Stimulated activated CD8-positive, alpha-beta memory T cell treated with anti-CD3 and anti-CD28 coated beads, Interleukin-4, amount 100 ng/mL, for 4 hours (primary cell): ENCODE results near the gene GCFC2.
A peak's percentile ranks its signal among the peaks of the same experiment; 100 is the strongest.
"Not testable (repeated sequence)": the region's sequence is repeated elsewhere in the genome, so short reads cannot be mapped to it uniquely, and the experiment has no call there.

Experiments used
- DNase-seq, 2 donors: peaks; one replicate each; pipeline ENCODE4 v3.0.0-alpha.2; 2020; ENCODE audit warnings: low read depth in 2 of 2, low spot score in 1 of 2

The GCFC2 gene

DNA sequence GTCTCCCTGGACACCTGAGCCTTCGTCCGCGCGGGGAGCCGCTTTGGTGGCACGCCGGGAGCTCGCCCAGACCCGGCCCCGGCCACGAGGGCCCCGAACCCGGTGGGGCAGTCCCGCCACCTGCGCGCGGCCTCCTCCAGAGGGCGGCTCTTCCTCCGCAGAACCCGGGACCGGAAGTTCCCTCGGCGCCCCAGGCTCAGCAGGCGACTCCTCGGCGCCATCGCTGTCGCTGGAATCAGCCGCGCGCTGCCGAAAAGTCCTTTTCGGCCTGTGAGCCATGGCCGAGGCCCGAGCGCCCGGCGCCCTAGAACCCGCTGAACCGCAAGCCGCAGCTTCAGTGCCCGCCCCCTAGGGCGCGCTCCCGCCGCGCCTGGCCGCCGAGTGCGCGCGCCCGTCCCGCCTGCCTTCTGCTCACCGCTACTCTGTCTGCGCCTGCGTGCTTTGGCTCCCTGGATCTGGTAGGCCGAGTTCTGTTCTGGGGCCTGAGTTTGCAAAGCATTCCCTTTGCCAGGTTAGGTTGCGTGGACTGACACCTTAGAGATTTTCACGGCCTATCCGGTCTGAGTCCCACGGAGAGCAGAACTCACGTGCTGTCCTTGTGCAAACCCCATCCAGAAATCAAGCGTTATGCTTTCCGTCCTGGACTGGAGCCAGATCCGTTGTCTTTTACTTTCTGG is at the start of gene GCFC2:
Gene GCFC2 (minus strand): TSS at position 339 of the 677 bp plus-strand sequence. CDS start 60 bp downstream, at position 279.
- peak; percentile 60 to 69 for DNase-seq

DNA sequence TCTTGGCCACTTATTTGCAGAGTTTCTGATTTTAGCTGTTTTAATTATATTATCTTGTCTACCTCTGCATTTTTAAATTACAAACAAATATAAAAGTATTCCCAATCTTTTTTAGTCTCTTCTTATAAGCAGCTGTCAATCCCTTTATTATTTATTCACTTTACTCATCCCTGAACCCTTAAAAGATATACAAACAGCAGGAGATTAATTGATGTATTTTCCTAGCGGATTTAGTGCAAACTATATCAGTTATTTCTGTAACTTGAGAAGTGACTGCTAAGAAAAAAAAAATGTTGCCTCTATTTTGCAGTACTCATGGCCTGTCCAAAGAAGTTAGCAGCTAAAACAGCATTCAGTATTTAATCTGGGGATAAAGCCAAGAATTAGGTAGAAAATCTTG is 42.1 kb upstream of the GCFC2 start:
- no peak for DNase-seq

DNA sequence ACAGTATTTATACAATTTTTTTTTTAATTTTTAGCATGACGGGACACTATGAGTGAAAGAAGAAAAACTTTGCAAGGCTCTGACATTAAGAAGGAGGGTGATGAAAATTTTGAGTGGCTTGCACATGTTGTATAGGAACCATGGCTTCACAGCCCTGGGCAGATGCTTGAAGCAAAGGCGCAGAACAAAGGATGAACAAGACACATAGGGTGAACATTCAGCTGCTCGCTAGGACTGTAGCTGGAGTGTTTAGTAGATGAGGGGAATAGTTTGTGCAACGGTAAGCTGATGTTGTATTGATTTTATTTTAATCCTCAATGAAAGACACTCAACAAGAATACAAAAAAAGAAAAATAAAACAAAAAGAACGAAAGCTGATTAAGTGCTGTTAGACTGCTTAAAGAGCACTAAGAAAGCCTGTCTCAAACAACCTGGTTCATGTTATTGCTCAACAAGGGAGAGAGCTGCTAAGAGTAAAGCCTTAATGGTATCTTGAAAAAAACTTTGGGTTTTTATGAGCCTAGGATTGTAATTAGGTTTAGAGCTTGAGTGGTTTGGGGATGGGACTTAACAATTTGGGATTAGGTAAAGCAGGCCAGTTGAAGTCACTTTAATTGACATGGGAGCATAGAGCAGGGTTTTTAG is 41.2 kb upstream of the GCFC2 start:
- no peak for DNase-seq

DNA sequence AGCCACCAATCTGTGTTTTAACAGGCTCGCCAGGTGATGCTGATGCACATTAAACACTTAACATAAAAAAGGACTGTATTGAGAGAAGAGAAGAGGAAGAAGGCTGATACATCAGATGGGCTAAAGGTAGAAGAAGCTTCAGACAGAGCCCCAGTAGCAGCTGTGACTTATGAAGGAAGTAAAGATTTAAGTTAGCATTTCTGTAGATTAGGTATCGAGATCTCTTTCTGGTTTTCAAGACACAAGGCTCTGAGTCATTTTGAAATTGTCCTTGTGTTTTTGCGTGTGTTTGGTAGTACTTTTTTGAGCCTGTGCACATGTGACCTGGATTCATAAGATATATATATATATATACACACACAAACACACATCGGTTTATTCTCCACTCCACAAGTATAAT is 40.6 kb upstream of the GCFC2 start:
- no peak for DNase-seq

DNA sequence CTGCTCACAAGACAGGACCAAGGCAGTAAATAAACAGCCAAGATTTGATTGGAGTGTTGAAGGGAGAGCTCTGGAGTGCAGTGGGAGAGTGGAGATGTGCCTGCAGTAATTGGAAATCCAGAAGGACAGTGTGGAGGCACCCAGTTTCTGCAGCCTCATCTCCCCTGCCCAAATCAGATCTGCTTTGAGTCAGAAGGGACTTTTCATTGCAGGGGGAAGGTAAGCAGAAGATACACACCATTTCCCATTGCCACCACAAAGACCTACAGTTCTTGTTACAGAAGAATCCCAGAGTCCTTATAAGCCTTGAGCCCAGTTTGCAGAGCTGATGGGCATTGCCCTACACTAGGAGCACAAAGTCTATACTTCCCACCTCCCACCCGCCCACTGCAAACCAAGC is 27.2 kb upstream of the GCFC2 start:
- no peak for DNase-seq

DNA sequence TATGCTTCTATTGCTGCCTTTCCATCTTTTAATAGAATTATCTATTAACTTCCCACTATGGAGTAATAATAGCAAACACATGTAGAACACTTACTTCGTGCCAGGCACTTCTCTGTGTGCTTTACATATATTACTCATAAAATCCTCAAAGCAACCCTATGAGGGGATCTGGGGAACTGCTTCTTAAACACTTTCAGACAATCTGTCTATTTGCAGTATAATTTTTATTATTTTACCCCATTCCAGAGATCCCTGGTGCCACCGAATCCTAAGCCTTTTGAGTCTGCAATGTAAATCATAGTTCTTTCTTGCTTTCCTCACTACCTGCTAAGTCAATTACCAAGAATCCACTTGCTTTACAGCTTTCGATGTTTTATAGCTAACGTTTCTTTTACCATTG is 25.6 kb upstream of the GCFC2 start:
- DNase-seq, result no peak

DNA sequence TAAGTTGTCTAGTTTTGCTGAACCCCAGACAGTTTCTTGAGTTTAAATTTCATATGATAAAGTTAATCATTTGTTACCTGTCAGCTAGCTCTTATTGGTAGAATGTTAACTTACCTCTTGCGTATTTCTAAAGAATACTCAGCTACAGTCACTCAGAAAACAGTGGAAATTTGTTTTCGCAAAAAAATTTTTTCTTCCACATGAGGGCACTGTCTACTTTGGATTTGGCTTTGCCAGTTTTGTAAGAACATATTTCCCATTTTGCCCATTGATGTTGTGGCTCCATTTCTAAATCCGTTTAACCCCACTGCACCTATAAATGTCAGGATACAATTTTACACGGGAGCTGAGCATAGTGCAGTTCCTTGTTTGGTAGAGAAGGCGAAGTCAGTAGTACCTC is 19.1 kb upstream of the GCFC2 start:
- DNase-seq, result no peak

DNA sequence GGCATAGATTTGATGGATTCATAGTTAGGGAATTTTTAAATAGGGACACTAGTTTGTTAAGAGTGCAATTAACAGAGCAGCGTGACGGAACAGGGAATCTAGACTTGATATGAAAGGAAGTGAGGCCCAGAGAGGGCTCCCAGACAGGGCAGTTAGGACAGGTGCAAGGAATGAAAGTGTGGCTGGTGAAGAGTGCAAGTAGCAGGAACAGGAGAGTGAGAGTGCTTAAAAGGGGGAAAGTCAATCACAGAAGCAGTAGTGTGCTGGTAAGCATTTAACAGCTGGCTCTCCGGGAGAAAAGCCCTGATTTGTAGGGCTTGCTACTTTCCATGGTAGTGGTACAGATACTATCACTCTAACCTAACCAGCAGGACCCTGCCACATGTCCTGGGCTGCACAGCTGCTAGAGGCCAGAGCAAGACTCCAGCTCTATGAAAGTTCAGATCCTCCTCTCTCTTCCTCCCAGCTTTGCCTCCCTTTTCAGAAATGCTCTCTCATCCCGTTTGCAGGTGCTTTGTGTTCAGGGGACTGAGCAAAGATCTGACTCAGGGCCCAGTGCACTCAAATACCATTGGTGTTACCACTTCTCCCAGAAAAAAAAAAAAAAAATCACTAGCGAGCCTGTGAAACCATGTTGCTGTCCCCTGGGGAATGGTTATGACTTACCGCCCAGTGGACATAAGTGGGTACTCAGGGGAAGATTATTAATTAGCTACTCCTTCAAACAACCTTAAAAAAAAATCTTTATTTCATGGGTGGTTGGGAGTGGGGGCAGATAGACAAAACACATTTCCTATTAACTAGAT is 18.1 kb upstream of the GCFC2 start:
- DNase-seq, result no peak

DNA sequence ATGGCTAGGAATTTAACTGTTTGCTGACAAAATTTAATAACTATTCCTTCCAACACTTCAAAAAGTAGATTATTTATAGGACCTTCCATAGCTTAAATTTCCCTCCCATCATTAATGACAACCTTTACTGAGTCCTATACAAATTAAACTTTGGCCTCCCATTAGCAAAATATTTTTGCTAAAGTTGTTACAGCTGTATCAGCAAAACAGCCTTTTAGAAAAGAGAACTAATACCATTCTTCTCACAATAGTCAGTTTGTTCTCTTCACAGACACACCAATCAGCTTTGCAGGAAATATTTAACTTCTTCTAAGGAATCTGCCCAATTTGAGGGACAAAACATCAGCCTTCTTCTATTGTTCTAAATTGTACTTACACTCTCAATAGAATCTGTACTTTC is 12.0 kb upstream of the GCFC2 start:
- no peak for DNase-seq

DNA sequence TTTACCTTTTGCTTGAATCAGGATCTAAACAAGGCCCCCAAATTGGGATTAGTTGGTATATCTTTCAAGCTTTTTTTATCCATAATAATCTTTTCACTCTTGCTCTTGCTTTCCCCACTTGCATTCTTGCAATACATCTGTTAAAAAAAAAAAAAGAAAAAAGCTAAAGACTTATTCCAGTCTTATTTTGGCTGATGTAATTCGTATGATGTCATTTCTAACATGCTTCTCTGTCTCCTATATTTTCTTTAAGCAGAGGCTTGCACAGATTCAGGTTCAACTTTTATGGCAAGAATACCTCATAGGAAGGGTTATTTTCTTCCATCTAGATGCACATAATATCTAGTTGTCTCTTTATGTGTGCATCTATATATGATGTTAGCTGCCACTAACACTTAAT is 9.8 kb upstream of the GCFC2 start:
- no peak for DNase-seq

DNA sequence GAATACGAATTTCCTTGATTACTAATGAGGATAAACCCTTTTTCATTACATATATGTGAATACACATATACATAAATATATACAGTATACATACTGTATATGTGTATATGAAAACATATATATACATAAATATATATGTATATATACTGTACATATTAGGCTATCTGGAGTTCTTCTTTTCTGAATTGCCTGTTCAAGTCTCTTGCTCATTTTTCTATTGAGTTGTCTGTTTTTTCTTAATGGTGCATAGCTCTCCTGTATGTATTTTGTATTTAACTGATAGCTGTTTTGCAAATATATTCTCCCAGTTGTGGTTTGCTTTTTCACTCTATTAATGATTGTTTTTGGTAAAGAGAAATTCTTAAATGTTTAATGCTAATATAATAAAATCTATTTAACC is 8.9 kb upstream of the GCFC2 start:
- DNase-seq, result no peak

DNA sequence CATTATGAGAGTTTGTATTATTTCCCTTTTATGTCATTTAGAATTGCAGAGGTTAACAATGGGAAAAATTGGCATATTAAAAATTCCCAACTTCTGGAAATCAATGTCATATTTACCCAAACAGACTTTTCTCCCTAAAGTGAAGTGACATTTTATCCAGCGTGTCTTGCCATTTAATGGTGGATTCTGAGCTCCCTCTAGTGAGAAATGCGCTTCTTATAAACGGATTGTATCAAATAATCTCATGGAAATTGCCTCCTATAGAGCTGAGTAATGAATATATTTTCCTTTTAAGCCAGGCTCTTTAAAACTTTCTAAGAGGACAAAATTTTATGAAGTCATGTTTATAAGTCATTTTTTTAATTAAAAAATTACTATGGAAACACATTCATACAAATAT is 5.7 kb upstream of the GCFC2 start:
- no peak for DNase-seq

DNA sequence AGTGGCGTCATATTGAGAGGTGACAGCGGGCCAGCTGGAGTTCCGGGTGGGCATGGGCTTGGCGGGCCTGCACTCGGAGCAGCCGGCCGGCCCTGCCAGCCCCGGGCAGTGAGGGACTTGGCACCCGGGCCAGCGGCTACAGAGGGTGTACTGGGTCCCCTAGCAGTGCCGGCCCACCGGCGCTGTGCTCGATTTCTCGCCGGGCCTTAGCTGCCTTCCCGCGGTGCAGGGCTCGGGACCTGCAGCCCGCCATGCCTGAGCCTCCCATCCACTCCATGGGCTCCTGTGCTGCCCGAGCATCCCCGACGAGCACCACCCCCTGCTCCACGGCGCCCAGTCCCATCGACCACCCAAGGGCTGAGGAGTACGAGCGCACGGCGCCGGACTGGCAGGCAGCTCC is 875 bp upstream of the GCFC2 start:
- DNase-seq, result not testable (repeated sequence)

DNA sequence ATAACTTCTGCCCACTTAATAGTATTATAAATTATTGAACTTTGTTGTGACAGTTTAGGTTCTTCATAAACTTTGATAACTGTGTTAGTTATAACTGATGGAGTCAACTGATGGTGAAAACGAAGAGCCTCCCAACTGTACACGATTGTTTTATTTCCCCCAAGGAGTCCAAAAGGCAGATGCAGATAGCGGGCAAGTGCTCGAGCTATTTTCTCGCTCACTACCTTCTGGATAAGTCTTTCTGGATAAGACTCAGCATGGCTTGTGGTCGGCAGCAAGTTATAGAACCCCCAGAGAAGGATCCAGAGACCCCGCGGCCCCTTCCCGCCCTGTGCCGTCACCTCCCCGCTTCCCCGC is 517 bp downstream of the GCFC2 start:
- no peak for DNase-seq

DNA sequence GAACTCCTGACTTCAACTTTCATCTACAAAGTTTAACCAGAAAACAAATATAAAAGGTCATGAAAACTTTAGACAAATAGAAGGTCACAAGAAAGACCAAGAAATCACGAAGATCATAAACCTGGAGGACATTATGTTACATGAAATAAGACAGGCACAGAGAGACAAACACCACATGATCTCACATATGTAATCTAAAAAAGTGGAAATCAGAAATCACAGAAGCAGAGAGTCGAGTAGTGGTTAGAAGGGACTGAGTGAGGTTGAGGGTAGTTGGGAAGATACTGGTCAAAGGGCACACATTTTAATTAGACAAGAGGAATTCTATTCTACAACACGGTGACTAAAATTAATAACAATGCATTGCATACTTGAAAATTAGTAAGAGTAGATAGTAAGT is 1.4 kb downstream of the GCFC2 start:
- no peak for DNase-seq

DNA sequence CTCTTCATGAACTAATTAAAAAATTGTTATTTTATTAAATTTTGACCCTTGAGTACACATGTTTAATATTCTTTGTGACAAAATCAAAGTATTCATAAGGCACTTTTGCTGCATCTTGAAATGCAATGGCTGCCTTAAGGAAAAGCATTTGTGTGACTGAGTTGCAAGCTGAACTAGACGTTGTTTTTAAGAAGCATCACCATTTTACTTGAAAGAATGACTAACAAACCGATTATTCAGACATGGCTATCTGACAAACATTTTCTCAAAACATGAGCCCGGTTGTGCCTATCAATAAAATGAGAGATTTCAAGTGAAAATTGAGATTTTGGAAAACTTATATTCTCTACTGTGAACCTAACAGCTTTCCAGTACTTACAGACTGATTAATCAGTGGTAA is 2.8 kb downstream of the GCFC2 start:
- no peak for DNase-seq

DNA sequence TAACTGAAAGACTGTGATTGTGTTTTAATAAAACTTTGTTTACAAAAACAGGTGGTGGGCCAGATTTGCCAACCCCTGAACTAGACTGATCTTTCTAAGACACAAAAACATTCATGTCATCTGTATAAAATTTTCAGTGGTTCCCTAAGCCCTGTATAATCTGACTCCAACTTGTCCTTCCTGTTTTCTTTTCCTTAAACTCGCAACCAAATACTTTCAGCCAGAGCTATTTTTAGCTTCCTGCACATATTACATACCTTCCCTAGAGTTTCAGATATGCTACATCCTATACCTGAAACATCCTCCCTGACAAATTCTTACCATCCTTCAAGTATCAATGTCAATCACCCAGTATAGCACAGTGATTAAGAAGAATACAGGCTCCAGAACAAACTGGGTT is 4.8 kb downstream of the GCFC2 start:
- DNase-seq, result no peak

DNA sequence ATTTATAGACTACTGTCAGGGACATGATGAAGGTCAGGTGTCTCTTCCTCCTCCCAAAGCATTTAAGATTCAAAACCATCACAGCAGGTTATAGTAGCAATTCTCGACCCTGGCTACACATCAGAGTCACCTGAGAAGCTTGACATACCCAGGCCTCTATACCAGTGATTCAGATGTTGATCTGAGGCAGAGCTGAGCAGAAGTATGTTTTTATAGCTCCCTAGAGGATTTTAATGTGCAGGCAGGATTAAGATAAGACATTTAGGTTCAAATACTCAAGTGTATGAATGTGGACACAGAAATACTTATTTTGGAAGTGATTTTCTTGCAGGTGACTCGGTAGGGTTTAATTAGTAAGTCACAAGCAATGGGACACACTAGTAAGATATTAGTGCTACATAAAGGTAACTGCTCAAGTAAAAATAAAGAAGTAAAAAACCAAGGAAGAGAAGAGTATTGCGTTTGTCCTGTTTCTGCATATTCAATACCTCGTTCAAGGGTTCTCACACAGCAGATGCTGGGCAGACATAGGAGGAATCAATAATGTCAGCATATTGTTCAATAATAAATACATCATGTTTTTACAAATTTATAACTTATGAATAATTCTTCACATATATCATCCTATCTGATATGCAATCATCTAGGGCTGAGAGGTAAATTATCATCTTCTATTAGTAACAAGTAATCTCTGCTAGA is 7.0 kb downstream of the GCFC2 start:
- no peak for DNase-seq

DNA sequence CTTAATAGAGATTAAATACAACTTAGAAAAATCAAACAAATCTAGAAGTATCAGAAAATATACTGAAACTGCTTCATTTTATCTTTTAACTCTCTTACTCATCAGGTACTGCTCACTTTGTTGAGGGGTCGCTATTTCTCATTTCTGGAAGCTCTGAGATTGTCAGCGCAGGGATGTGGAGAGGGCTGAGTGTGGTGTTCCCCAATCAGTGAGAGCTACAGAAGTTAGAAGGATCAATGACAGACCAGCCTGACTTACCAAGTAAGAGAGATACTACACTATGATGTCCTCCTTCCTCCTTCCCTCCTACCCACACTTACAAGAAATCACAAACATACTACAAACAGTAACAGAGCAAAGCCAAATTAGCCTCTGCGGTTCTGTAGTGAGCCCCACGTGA is 8.1 kb downstream of the GCFC2 start:
- DNase-seq, result no peak

DNA sequence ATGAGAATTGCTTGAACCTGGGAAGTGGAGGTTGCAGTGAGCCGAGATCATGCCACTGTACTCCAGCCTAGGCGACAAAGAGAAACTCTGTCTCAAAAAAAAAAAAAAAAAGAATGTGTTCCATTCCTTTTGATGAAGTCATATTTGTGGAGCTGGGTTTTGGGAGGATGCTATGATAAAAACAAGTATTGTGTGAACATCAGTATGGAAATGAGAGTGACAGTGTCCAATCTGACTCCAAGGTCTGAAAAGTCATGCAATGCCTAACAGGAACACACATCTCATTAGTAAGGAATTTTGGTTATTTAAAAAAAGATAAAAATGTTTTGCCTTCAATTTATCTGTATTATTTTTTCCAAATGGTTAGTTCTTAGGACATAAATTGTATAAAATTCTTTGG is 11.8 kb downstream of the GCFC2 start:
- DNase-seq, result no peak

DNA sequence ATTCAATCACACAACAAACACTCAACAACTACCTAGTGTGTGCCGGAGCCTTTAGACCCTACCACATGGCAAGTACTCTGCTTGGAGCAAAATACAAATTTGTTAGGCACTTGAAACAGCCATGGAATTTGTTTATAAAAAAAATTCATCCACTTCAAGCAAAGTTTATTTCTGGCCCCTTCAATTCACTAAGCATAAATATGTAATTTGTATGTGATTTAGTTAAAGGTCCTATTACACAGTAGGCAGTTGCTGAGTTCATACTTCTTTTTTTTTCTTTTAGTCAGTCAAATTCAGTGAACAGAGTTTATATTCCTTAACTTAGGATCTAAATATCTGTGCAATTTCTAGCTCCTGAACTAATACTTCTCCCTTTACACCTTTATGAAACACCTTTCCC is 22.5 kb downstream of the GCFC2 start:
- no peak for DNase-seq

DNA sequence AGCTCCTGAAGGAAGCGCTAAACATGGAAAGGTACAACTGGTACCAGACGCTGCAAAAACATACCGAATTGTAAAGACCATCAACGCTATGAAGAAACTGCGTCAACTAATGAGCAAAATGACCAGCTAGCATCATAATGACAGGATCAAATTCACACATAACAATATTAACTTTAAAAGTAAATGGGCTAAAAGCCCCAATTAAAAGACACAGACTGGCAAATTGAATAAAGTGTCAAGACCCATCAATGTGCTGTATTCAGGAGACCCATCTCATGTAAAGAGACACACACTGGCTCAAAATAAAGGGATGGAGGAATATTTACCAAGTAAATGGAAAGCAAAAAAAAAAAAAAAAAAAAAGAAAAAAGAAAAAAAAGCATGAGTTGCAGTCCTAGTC is 27.3 kb downstream of the GCFC2 start:
- not testable (repeated sequence) for DNase-seq
